DND-41 (cell line): ENCODE measurements around the gene CACNA1D.

Experiments used
- ATAC-seq: fragments of 200-7000 bp; cut with Tn5 transposase; 3 replicates; pipeline ENCODE4 v1.9.1; 2021; ENCODE audit warnings: low read depth; ENCODE audit not compliant: insufficient read depth
- DNase-seq: peaks from one replicate; pipeline ENCODE4 v3.0.0-alpha.2; 2020
- H2AFZ ChIP-seq: 2 replicates; pipeline ENCODE4 v1.6.0; 2012; ENCODE audit warnings: low read depth, low read length
- H3K27ac ChIP-seq: 2 replicates; pipeline ENCODE4 v1.5.1; 2012; ENCODE audit warnings: low read length, inconsistent platforms
- H3K27me3 ChIP-seq: fragments of 200-600 bp; sonication (generic); 2 replicates; pipeline ENCODE4 v1.6.0; 2012; ENCODE audit warnings: low read length, mild to moderate bottlenecking, inconsistent platforms; ENCODE audit not compliant: insufficient read depth, poor library complexity
- H3K36me3 ChIP-seq: 2 replicates; pipeline ENCODE4 v1.5.1; 2012; ENCODE audit warnings: low read length, inconsistent platforms; ENCODE audit not compliant: insufficient read depth
- H3K4me1 ChIP-seq: 2 replicates; pipeline ENCODE4 v1.5.1; 2012; ENCODE audit warnings: mild to moderate bottlenecking, low read length; ENCODE audit not compliant: insufficient read depth
- H3K4me2 ChIP-seq: 2 replicates; pipeline ENCODE4 v1.6.0; 2012; ENCODE audit warnings: mild to moderate bottlenecking, moderate library complexity, low read length, inconsistent platforms; ENCODE audit not compliant: insufficient read depth
- H3K4me3 ChIP-seq, 2 experiments: fragments of 200-600 bp in 1 of 2; shearing (Covaris generic) in 1 of 2; 2 replicates each; pipeline ENCODE4 v1.5.1; 2012 to 2016; ENCODE audit warnings: inconsistent platforms in 2 of 2, low read length in 2 of 2, mild to moderate bottlenecking in 2 of 2, low read depth in 1 of 2, moderate library complexity in 1 of 2
- H3K79me2 ChIP-seq: 2 replicates; pipeline ENCODE4 v1.6.0; 2012; ENCODE audit warnings: low read length, inconsistent platforms; ENCODE audit not compliant: insufficient read depth
- H3K9ac ChIP-seq: 2 replicates; pipeline ENCODE4 v1.6.0; 2012; ENCODE audit warnings: low read depth, mild to moderate bottlenecking, inconsistent platforms, low read length, moderate library complexity
- H3K9me3 ChIP-seq: 2 replicates; pipeline ENCODE4 v1.5.1; 2012; ENCODE audit warnings: low read length, moderate library complexity, mild to moderate bottlenecking, inconsistent platforms; ENCODE audit not compliant: insufficient read depth, severe bottlenecking
- H4K20me1 ChIP-seq: 2 replicates; pipeline ENCODE4 v1.6.0; 2012; ENCODE audit warnings: low read length; ENCODE audit not compliant: insufficient read depth
- EZH2 ChIP-seq: IDR thresholded peaks from 3 replicates; pipeline ENCODE4 v1.6.1; 2012; ENCODE audit warnings: borderline replicate concordance, low read depth, mild to moderate bottlenecking, moderate library complexity, low read length, inconsistent platforms; ENCODE audit not compliant: severe bottlenecking
- TF ChIP-seq, protein P1 (sequence below): IDR thresholded peaks from 2 replicates; pipeline ENCODE4 v1.5.1; 2012; ENCODE audit warnings: borderline replicate concordance, low read length, moderate library complexity, mild to moderate bottlenecking; ENCODE audit not compliant: poor library complexity, severe bottlenecking; ENCODE audit errors: extremely low read depth

CACNA1D gene

DNA sequence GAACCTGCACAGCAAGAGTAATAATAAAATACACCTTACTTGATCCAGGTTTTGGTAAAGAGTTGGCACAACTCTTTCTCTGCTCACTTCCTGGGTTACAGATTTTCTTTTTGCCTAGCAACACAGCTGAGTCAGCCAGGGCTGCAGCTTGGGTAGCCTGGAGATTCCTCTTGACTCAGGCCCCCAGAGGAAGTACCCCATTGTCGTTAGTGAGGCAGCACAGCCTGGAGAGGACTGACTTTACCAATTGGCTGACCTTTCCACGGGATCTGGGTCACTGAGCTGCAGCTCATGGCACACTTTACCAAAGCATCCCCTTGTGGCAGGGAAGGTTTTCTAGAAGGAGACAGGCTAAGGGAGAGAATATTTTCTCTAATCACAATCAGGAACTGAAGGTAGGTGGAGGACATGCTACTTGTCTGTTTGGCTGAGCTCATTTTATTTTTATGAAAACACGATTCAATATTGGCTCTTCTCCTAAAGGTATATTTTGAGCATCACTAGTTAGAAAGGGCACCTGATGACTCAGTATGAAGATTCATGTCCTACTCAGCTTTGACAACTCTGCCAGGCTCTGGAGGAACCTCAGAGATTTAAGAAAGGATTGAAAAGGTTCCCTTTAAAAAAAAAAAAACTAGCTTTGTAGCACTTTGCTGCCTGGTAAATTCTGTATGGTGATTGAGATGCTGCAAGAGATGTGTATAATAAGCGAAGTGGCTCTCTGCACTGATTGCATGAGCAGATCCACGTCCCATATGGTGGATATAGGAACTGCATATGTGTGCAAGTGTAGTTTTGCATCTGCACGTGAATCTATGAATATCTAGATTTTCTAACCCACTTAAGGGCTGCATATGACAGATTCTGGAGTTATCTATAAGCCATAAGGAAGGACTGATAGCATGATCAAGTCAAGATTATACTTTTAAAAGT lies 227.0 kb downstream of the CACNA1D start:
- no peak overlapping the region for H3K4me3 ChIP-seq
- H3K4me2 ChIP-seq: no peak overlapping the region
- no peaks in the 10 kb centered on the region for H3K79me2 ChIP-seq
- no peak for TF ChIP-seq EZH2
- TF ChIP-seq, protein P1, sequence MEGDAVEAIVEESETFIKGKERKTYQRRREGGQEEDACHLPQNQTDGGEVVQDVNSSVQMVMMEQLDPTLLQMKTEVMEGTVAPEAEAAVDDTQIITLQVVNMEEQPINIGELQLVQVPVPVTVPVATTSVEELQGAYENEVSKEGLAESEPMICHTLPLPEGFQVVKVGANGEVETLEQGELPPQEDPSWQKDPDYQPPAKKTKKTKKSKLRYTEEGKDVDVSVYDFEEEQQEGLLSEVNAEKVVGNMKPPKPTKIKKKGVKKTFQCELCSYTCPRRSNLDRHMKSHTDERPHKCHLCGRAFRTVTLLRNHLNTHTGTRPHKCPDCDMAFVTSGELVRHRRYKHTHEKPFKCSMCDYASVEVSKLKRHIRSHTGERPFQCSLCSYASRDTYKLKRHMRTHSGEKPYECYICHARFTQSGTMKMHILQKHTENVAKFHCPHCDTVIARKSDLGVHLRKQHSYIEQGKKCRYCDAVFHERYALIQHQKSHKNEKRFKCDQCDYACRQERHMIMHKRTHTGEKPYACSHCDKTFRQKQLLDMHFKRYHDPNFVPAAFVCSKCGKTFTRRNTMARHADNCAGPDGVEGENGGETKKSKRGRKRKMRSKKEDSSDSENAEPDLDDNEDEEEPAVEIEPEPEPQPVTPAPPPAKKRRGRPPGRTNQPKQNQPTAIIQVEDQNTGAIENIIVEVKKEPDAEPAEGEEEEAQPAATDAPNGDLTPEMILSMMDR: no peak
- DNase-seq (no peak), ATAC-seq (no peak)
- no peaks in the 10 kb centered on the region for H4K20me1 ChIP-seq
- H3K36me3 ChIP-seq: no peaks in the 10 kb centered on the region
- no peak overlapping the region for H3K9ac ChIP-seq
- H3K27ac ChIP-seq: no peak overlapping the region
- H2AFZ ChIP-seq: no peak overlapping the region
- H3K27me3 ChIP-seq: no peaks in the 10 kb centered on the region
- H3K4me1 ChIP-seq: no peaks in the 10 kb centered on the region
- H3K9me3 ChIP-seq: no peaks in the 10 kb centered on the region

DNA sequence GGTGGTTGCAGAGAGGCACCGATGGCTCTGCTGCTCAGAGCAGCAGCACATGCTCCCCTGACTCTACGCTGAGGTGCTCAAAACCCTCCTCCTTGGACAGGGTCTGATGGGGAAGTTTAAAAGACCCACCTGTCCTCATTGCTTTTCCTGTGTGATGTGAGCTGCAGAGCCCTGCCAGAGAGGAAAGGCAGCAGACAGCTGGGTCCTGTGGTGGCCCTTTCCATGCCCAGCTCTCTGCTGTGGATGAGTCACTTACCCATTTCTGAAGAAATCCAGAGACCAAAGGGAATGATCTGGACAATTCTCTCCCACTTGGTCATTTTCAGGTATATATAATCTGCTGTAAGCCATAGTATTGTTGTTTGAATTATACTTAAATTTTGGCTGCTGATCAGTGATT lies 230.2 kb downstream of the CACNA1D start:
- Histone ChIP-seq H3K9ac (no peak overlapping the region), H2AFZ (no peak overlapping the region), H3K4me2 (no peak overlapping the region), H3K4me1 (no peaks in the 10 kb centered on the region), H3K27me3 (peaks cover 8% of the 10 kb centered on the region), H3K79me2 (no peaks in the 10 kb centered on the region), H3K27ac (no peak overlapping the region), H4K20me1 (no peaks in the 10 kb centered on the region), H3K9me3 (no peaks in the 10 kb centered on the region), H3K36me3 (no peaks in the 10 kb centered on the region), H3K4me3 (no peak overlapping the region)
- DNase-seq: no peak
- TF ChIP-seq, protein P1: no peak
- no peak for TF ChIP-seq EZH2
- no peak for ATAC-seq

DNA sequence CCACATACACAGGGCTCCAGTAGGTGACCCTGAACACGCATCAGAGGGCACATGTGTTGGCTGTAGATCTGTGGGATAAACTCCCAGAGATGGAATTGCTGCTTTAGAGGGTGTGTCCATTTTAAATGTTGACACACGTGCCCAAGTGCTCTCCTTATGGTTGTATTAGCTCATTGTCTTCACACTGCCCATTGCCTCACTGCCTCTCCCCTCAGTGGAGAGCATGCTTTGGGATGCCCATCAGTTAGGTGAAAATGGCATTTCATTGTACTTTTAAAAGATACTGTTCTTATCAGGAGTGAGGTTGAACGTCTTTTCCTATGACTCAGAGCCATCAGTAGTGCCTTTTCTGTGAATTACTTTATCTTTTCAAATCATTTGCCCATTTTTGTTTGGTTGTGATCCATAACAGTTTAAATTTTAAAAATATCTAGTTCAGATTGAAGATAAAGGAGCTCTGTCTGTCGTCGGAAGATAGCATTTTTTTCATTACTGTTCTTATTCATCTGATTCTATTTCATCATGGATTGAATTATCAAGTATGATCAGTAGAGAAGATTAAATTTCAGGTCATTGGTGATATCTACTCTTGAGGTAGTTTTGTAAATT lies 231.1 kb downstream of the CACNA1D start:
- no peak overlapping the region for H3K4me3 ChIP-seq
- no peaks in the 10 kb centered on the region for H4K20me1 ChIP-seq
- ATAC-seq (no peak), DNase-seq (no peak)
- H3K4me2 ChIP-seq: no peak overlapping the region
- H3K9me3 ChIP-seq: no peaks in the 10 kb centered on the region
- TF ChIP-seq EZH2: no peak
- TF ChIP-seq, protein P1: no peak
- H3K27me3 ChIP-seq: peaks cover 8% of the 10 kb centered on the region
- H3K36me3 ChIP-seq: no peaks in the 10 kb centered on the region
- H3K9ac ChIP-seq: no peak overlapping the region
- no peak overlapping the region for H2AFZ ChIP-seq
- H3K27ac ChIP-seq: no peak overlapping the region
- no peaks in the 10 kb centered on the region for H3K4me1 ChIP-seq
- no peaks in the 10 kb centered on the region for H3K79me2 ChIP-seq
